Fibroblast of the aortic adventitia (primary cell): Measurements from ENCODE around the gene MYPOP. TPM values are rescaled to one million over a fixed set of nuclear protein-coding genes. Genes with fewer than 3 reads are reported as not detected.

ENCODE experiments used
- DNase-seq: peaks from one replicate; pipeline ENCODE4 v3.0.0-alpha.2; 2010; ENCODE audit warnings: low read depth
- H3K4me3 ChIP-seq: 2 replicates; pipeline ENCODE4 v1.5.1; 2011; ENCODE audit warnings: low read depth, mild to moderate bottlenecking, control low read depth, low read length, moderate library complexity
- total RNA-seq: library from RNA; depleted of rRNA; stranded (reverse); fragments of >200 nt; gene quantifications from 2 replicates; pipeline ENCODE4 v1.2.3, GENCODE V29; 2012; ENCODE audit warnings: low replicate concordance
- TF ChIP-seq, protein P1 (sequence below): IDR thresholded peaks from 2 replicates; pipeline ENCODE4 v1.5.1; 2011; ENCODE audit warnings: mild to moderate bottlenecking, low read length, control low read depth, inconsistent platforms; ENCODE audit not compliant: insufficient read depth

MYPOP gene
- total RNA-seq, 1 donor: 2.4 TPM

- TF ChIP-seq, protein P1, sequence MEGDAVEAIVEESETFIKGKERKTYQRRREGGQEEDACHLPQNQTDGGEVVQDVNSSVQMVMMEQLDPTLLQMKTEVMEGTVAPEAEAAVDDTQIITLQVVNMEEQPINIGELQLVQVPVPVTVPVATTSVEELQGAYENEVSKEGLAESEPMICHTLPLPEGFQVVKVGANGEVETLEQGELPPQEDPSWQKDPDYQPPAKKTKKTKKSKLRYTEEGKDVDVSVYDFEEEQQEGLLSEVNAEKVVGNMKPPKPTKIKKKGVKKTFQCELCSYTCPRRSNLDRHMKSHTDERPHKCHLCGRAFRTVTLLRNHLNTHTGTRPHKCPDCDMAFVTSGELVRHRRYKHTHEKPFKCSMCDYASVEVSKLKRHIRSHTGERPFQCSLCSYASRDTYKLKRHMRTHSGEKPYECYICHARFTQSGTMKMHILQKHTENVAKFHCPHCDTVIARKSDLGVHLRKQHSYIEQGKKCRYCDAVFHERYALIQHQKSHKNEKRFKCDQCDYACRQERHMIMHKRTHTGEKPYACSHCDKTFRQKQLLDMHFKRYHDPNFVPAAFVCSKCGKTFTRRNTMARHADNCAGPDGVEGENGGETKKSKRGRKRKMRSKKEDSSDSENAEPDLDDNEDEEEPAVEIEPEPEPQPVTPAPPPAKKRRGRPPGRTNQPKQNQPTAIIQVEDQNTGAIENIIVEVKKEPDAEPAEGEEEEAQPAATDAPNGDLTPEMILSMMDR: no peak
These were observed 23.4 kb downstream of the MYPOP start for GRCh38 chr19:45879055-45879454.

DNA sequence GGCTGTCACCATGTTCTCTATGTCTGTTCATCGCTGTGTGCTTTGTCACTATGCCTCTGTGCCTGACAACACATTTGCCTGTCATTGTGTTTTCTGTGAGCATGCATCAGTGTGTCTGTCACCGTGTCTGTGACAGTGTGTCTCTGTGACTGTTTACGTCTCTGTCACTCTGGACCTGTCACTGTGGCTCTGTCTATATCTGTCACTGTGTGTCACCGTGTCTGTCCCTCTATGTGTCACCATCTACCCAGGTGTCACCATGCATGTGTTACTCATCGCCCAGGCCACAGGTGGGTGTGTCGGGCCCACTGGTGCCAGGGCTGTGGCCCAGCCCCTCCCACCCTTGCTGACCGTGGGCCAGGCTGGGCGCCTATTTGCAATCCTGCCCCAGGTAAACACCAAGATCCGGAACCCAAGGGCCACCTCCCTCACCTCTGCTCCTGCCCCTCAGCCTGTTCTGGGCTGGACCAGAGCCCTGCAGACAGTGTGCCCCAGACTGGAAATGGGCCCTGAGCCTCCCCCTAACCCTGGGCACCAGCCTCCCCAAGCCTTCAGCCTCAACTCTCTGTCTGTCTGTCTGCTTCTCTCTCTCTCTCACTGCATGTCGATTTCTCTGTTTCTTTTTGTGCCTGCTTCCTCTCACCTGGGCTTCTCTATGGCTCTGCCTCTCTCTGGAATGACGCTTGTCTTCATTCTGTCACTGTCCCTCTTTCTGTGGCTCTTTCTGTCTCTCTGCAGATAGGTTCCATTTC, 24.2 kb downstream of the MYPOP start:
- TF ChIP-seq, protein P1: no peak
- DNase-seq: no peak
- H3K4me3 ChIP-seq: no peak overlapping the region

More at GRCh38 chr19:45879055-45879454, 23.4 kb downstream of the MYPOP start:
- DNase-seq: no peak
- H3K4me3 ChIP-seq: no peak overlapping the region

- H3K4me3 ChIP-seq: no peak overlapping the region
- DNase-seq: no peak
- TF ChIP-seq, protein P1: no peak
These were observed 25.8 kb downstream of the MYPOP start for GRCh38 chr19:45876411-45877197.

DNA sequence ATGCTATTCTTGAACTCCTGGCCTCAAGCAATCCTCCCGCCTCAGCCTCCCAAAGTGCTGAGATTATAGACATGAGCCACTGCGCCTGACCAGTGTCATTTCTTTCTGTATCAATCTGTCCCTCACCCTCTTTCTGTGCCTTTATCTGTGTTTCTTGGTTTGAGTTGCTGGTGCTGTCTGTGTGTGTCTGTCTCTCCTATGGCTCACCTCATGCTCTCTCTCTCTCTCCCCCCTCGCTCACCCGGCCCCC, 26.3 kb downstream of the MYPOP start:
- H3K4me3 ChIP-seq: no peak overlapping the region
- no peak for DNase-seq
- TF ChIP-seq, protein P1: no peak

DNA sequence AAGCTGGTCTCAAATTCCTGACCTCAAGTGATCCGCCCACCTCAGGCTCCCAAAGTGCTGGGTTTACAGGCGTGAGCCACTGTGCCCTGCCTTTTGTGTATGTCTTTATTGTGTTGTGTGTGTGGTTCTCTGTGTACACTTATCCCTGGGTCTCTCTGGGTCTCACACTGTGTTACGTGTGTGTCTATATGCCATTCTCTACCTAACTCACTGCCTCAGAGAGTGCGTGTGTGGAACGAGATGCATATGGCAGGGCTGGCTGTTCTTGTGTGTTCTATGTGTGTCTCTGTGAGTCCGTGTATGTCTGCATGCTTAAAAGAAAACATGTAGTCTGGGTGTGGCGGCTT, 27.8 kb downstream of the MYPOP start:
- TF ChIP-seq, protein P1: no peak
- DNase-seq: no peak
- H3K4me3 ChIP-seq: no peak overlapping the region

DNA sequence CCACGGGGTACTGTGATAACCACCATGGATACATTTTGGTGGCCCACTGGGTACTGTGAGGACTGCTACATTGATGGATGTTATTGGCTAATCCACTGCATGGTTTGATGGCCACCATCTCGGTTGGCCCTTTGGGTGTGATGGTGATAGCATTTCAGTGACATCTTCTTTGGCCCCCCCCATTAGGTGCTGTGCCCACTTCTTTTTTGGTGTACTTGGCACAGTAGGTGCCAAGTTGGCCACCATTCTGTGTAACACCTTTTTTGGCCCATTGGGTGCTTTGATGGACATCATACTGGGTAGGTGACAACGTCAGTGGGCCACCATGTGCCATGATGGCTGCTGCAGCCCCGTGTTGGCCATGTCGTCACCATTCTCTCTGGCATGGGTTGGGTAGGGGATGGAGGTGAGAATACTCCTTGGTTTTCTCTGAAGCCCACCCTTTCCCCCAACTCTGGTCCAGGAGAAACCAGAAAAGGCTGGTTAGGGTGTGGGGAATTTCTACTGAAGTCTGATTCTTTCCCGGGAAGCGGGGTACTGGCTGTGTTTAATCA, 29.1 kb downstream of the MYPOP start:
- TF ChIP-seq, protein P1: no peak
- no peak for DNase-seq
- H3K4me3 ChIP-seq: no peak overlapping the region
